ENCODE measurements around the gene RECQL.
"Not testable (repeated sequence)": the region's sequence is repeated elsewhere in the genome, so short reads cannot be mapped to it uniquely, and the experiment has no call there.

The RECQL gene

GRCh38 chr12:21500786-21501257, 613 bp downstream of the RECQL start:
- DNase-seq: no peak

GRCh38 chr12:21499765-21500164, 1.7 kb downstream of the RECQL start:
- no peak for DNase-seq

GRCh38 chr12:21485998-21486397, 15.4 kb downstream of the RECQL start:
- DNase-seq: no peak

GRCh38 chr12:21483531-21483930, 17.9 kb downstream of the RECQL start:
- peak in 1 of 2 experiments; percentile 90 for DNase-seq

- DNase-seq: no peak
Observed at GRCh38 chr12:21478756-21479455, 22.5 kb downstream of the RECQL start.

- DNase-seq: no peak
Observed at GRCh38 chr12:21476949-21477348, 24.5 kb downstream of the RECQL start.

- no peak for DNase-seq
Observed at GRCh38 chr12:21475552-21475951, 25.9 kb downstream of the RECQL start.

- no peak for DNase-seq
Observed at GRCh38 chr12:21472197-21472823, 29.1 kb downstream of the RECQL start.

- no peak for DNase-seq
Observed at GRCh38 chr12:21471294-21471693, 30.1 kb downstream of the RECQL start.

- DNase-seq: not testable (repeated sequence)
Observed at GRCh38 chr12:21467334-21467733, 34.1 kb downstream of the RECQL start.

GRCh38 chr12:21459474-21459873, 42.0 kb downstream of the RECQL start:
- DNase-seq: no peak

GRCh38 chr12:21456291-21456780, 45.1 kb downstream of the RECQL start:
- DNase-seq: no peak

- DNase-seq: no peak
Observed at GRCh38 chr12:21453312-21453852, 48.1 kb downstream of the RECQL start.

- DNase-seq: no peak
Observed at GRCh38 chr12:21451529-21451928, 49.9 kb downstream of the RECQL start.

- DNase-seq: no peak
Observed at GRCh38 chr12:21444193-21445146, 57.0 kb downstream of the RECQL start.

GRCh38 chr12:21439347-21439746, 62.1 kb downstream of the RECQL start:
- DNase-seq: no peak

- DNase-seq: peak in 1 of 2 experiments; percentile 15
Observed at GRCh38 chr12:21438643-21439042, 62.8 kb downstream of the RECQL start.

GRCh38 chr12:21434699-21435098, 66.7 kb downstream of the RECQL start:
- DNase-seq: no peak

- no peak for DNase-seq
Observed at GRCh38 chr12:21433525-21433924, 67.9 kb downstream of the RECQL start.

- no peak for DNase-seq
Observed at GRCh38 chr12:21429994-21430393, 71.4 kb downstream of the RECQL start.

GRCh38 chr12:21428241-21428640, 73.2 kb downstream of the RECQL start:
- DNase-seq: no peak

- DNase-seq: not testable (repeated sequence)
Observed at GRCh38 chr12:21419009-21419699, 82.3 kb downstream of the RECQL start.
